HG03135 (cell line): ENCODE results near the gene HNRNPR.
"Not testable (repeated sequence)": the region's sequence is repeated elsewhere in the genome, so short reads cannot be mapped to it uniquely, and the experiment has no call there.

ENCODE experiments used
- ATAC-seq: cut with Tn5 transposase; IDR thresholded peaks from one replicate; pipeline ENCODE4 v1.9.1; 2021; ENCODE audit warnings: mild to moderate bottlenecking, moderate library complexity; ENCODE audit not compliant: unreplicated experiment

HNRNPR gene

DNA sequence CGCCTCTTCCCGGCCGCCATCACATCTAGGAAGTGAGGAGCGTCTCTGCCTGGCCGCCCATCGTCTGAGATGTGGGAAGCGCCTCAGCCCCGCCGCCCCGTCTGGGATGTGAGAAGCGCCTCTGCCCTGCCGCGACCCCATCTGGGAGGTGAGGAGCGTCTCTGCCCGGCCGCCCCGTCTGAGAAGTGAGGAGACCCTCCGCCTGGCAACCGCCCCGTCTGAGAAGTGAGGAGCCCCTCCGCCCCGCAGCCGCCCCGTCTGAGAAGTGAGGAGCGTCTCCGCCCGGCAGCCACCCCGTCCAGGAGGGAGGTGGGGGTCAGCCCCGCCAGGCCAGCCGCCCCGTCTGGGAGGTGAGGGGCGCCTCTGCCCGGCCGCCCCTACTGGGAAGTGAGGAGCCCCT is 86.7 kb downstream of the HNRNPR start:
- ATAC-seq: not testable (repeated sequence)
